GM12874 (cell line): Measurements from ENCODE around the gene CORO7.

ENCODE experiments used
- CTCF ChIP-seq: IDR thresholded peaks from 2 replicates; pipeline ENCODE4 v1.5.1; 2011; ENCODE audit warnings: low read depth, mild to moderate bottlenecking, control low read depth, low read length, moderate library complexity; ENCODE audit not compliant: insufficient read depth

Gene CORO7

GRCh38 chr16:4452674-4453073 lies 36.3 kb upstream of the CORO7 start:
- no peak for TF ChIP-seq CTCF

- TF ChIP-seq CTCF, result no peak
Measured at GRCh38 chr16:4450931-4451519, 34.6 kb upstream of the CORO7 start.

DNA sequence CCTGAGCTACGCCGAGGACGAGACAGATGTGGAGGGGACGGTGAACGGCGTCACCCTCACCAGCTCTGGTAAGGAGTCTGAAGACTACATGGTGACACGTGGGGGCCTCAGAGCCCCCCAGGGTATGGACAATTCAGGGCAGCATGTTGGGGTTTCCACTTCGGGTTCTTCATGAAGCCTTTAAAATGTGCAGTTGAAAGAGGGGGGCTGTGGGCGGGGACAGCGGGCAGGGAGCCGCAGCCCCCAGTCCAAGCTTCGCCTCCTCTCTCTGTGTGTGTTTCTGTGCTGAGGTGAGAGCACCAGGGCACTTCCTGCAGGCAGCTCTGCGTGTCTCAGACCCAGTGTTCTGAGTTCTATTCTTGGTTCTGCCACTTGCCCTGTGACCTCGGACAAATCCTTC lies 34.0 kb upstream of the CORO7 start:
- no peak for TF ChIP-seq CTCF

DNA sequence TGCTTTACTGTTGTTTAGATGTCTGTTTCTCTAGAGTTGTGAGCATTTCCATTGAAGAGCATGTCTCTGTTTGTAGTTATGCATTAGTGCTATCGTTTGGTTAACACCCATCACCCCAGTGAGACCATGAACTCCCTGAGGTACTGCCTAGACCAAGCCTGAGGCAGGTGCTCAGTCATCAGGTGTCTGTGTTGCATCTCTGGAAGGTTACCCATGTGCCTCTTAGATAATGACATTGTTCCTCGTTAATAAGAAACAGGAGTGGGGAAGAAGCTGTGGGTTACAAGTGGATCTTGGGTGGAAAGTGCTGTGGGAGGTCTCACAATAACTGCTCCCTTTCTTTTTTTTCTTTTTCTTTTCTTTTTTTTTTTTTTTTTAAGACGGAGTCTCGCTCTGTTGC lies 27.6 kb upstream of the CORO7 start:
- no peak for TF ChIP-seq CTCF

GRCh38 chr16:4443271-4443670 lies 26.9 kb upstream of the CORO7 start:
- TF ChIP-seq CTCF, result no peak

DNA sequence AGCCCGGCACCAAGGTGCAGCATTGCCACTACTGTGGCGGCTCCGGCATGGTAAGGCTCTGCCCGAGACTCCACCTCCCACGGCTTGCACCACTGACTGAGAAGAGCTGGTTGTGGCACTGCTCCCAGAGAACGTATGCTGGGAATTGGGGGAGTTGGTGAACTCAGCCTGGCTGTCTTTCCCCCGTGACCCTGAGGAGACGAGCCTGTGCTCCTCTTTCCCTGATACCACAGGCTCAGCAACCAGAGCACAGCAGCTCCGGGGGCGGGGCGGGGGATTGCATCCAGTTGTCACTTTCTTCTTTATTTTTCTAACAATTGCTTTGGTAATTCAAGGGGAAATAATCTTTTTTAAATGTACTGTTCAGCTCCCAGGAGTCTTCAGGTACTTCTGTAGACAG lies 26.0 kb upstream of the CORO7 start:
- no peak for TF ChIP-seq CTCF

- TF ChIP-seq CTCF, result no peak
Measured at GRCh38 chr16:4437366-4437765, 21.0 kb upstream of the CORO7 start.
